ENCODE measurements around the gene TCL1B. TPM values are rescaled to one million over a fixed set of nuclear protein-coding genes. Genes with fewer than 3 reads are reported as not detected.

TCL1B gene
- polyA plus RNA-seq, 3 donors: not detected

GRCh38 chr14:95686935-95687334, 709 bp downstream of the TCL1B start:
- intact Hi-C loops (cut with micrococcal nuclease): loop anchor here in 1 of 2 donors (10.0 kb wide), 1 partner anchor 242 kb away; no protein-coding TSS in a partner anchor
- H3K4me3 Mint-ChIP-seq: no peak overlapping the region
- H3K36me3 ChIP-seq (replicated peaks in 1 of 2; ENCODE audit: control insufficient read depth in 1 of 2, insufficient read depth in 2 of 2, low read length in 2 of 2): no peaks in the 10 kb centered on the region

DNA sequence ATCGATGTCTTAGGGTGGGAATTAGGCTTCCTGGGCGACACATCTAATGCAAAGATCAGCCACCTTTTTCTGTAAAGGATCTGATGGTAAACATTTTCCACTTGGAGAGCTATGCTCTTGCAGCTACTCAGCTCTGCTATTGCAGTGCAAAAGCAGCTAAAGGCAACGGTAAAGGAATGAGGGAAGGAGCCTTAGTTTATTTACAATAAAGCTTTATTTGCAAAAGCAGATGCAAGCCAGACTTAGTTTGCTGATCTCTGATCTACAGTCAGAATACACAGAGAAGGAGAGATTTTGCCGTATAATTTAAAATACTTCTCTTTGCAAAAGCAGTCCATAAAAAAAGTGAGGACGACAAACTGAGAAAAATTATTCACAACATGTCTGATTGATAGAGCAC, 3.2 kb downstream of the TCL1B start:
- H3K36me3 Mint-ChIP-seq: no peaks in the 10 kb centered on the region
- Histone ChIP-seq H3K27ac (ENCODE audit: low read depth in 1 of 2, low read length in 2 of 2) (no peak overlapping the region), H3K4me3 (replicated peaks in 1 of 3; ENCODE audit: low read depth in 2 of 3, low read length in 3 of 3) (no peak overlapping the region), H2AFZ (ENCODE audit: insufficient read depth, low read depth, low read length, poor library complexity, severe bottlenecking) (no peak overlapping the region), H4K20me1 (ENCODE audit: insufficient read depth, low read length) (no peaks in the 10 kb centered on the region), H3K4me1 (ENCODE audit: control insufficient read depth in 1 of 2, insufficient read depth in 2 of 2, low read length in 2 of 2) (no peaks in the 10 kb centered on the region), H3K36me3 (replicated peaks in 1 of 2; ENCODE audit: control insufficient read depth in 1 of 2, insufficient read depth in 2 of 2, low read length in 2 of 2) (no peaks in the 10 kb centered on the region), H3K9me3 (replicated peaks in 1 of 2; ENCODE audit: control insufficient read depth in 1 of 2, insufficient read depth in 1 of 2, low read length in 2 of 2) (no peaks in the 10 kb centered on the region), H3K4me2 (replicated peaks; ENCODE audit: extremely low read depth, low read length, poor library complexity, severe bottlenecking) (no peak overlapping the region), H3K79me2 (ENCODE audit: insufficient read depth, low read length) (no peaks in the 10 kb centered on the region), H3K27me3 (ENCODE audit: control insufficient read depth in 2 of 2, insufficient read depth in 2 of 2, low read length in 2 of 2) (no peaks in the 10 kb centered on the region), H3K9ac (ENCODE audit: insufficient read depth, low read length, poor library complexity, severe bottlenecking) (no peak overlapping the region)
- no peaks in the 10 kb centered on the region for H3K4me1 Mint-ChIP-seq
- TF ChIP-seq CTCF (IDR thresholded peaks at IDR 0.05): no peak
- no peak overlapping the region for H3K4me3 Mint-ChIP-seq
- DNase-seq: no peak
- H3K27ac Mint-ChIP-seq: no peak overlapping the region
- no CpG with 5 or more reads among the region's 5 CpGs for WGBS (ENCODE audit: insufficient coverage)
- intact Hi-C loops (cut with micrococcal nuclease): loop anchor here in 1 of 2 donors (10.0 kb wide), 1 partner anchor 245 kb away; no protein-coding TSS in a partner anchor
- H3K9me3 Mint-ChIP-seq: no peaks in the 10 kb centered on the region
- peaks cover 7 to 11% (median 11%) of the 10 kb centered on the region in 3 donors for H3K27me3 Mint-ChIP-seq (ENCODE audit: low read depth in 3 of 3)

More at GRCh38 chr14:95686935-95687334, 709 bp downstream of the TCL1B start:
- Mint-ChIP-seq H3K9me3 (no peaks in the 10 kb centered on the region), H3K27ac (no peak overlapping the region), H3K4me1 (no peaks in the 10 kb centered on the region), H3K36me3 (no peaks in the 10 kb centered on the region), H3K27me3 (ENCODE audit: low read depth in 3 of 3) (peaks cover 6 to 11% (median 8%) of the 10 kb centered on the region in 3 donors)
- Histone ChIP-seq H3K27ac (ENCODE audit: low read depth in 1 of 2, low read length in 2 of 2) (no peak overlapping the region), H3K9ac (ENCODE audit: insufficient read depth, low read length, poor library complexity, severe bottlenecking) (no peak overlapping the region), H3K4me1 (ENCODE audit: control insufficient read depth in 1 of 2, insufficient read depth in 2 of 2, low read length in 2 of 2) (no peaks in the 10 kb centered on the region), H4K20me1 (ENCODE audit: insufficient read depth, low read length) (no peaks in the 10 kb centered on the region), H2AFZ (ENCODE audit: insufficient read depth, low read depth, low read length, poor library complexity, severe bottlenecking) (no peak overlapping the region), H3K27me3 (ENCODE audit: control insufficient read depth in 2 of 2, insufficient read depth in 2 of 2, low read length in 2 of 2) (no peaks in the 10 kb centered on the region), H3K9me3 (replicated peaks in 1 of 2; ENCODE audit: control insufficient read depth in 1 of 2, insufficient read depth in 1 of 2, low read length in 2 of 2) (no peaks in the 10 kb centered on the region), H3K4me3 (replicated peaks in 1 of 3; ENCODE audit: low read depth in 2 of 3, low read length in 3 of 3) (no peak overlapping the region), H3K4me2 (replicated peaks; ENCODE audit: extremely low read depth, low read length, poor library complexity, severe bottlenecking) (no peak overlapping the region), H3K79me2 (ENCODE audit: insufficient read depth, low read length) (no peaks in the 10 kb centered on the region)
- 100% methylated on average over 1 of the region's 2 CpGs for WGBS (ENCODE audit: insufficient coverage)
- no peak for TF ChIP-seq CTCF (IDR thresholded peaks at IDR 0.05)
- DNase-seq: no peak

All from CD14-positive monocyte (primary cell).